Kidney epithelial cell (primary cell): ENCODE results near the gene ATF7IP. TPM values are rescaled to one million over a fixed set of nuclear protein-coding genes. Genes with fewer than 3 reads are reported as not detected.

Source experiments
- DNase-seq: peaks from one replicate; pipeline ENCODE4 v3.0.0-alpha.2; 2010; ENCODE audit warnings: low read depth
- H3K27me3 ChIP-seq: 2 replicates; pipeline ENCODE4 v1.6.0; 2011; ENCODE audit warnings: low read length; ENCODE audit not compliant: control insufficient read depth, insufficient read depth
- H3K36me3 ChIP-seq: 2 replicates; pipeline ENCODE4 v1.5.1; 2011; ENCODE audit warnings: low read length; ENCODE audit not compliant: control insufficient read depth, insufficient read depth
- H3K4me3 ChIP-seq: 2 replicates; pipeline ENCODE4 v1.5.1; 2011; ENCODE audit warnings: low read depth, mild to moderate bottlenecking, control low read depth, low read length
- total RNA-seq: library from RNA; depleted of rRNA; stranded (reverse); fragments of >200 nt; gene quantifications from 2 replicates; pipeline ENCODE4 v1.2.3, GENCODE V29; 2015
- TF ChIP-seq, protein P1 (sequence below): IDR thresholded peaks from 2 replicates; pipeline ENCODE4 v1.5.1; 2011; ENCODE audit warnings: mild to moderate bottlenecking, moderate library complexity, low read length, control low read depth, inconsistent platforms; ENCODE audit not compliant: insufficient read depth, poor library complexity, severe bottlenecking

The ATF7IP gene
- total RNA-seq, 1 donor from 2014 or later = 23.4 TPM

DNA sequence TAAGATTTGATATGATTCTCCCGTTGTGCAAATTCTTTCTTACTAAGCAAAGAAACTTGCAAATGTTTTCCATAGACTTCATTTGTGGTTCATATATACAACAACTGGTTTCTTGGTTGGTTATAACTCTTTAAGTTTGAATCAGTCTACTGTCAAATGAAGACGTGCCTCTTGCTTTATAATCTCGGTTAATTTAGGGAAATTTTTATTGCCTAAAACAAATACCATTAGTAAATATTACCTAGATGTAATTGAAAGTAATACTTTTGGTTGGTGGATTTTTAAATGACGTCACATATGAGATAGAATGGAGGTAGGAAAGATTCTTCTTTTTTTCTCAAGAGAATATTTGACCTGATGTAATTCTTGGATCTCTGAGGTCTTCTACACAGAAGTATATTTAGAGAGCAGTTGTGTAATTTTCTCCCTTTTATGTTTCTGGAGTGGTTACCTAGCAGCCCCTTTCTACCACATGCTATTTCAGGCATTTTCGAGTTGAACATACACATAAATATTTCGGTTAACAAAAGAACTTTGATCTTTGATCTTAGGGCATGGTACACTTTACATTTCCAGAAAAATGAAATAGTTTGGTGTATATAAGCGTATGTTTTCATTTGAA, 1.7 kb downstream of the ATF7IP start:
- Histone ChIP-seq H3K4me3 (peak overlapping the region; percentile 80), H3K27me3 (no peaks in the 10 kb centered on the region), H3K36me3 (no peaks in the 10 kb centered on the region)
- TF ChIP-seq, protein P1, sequence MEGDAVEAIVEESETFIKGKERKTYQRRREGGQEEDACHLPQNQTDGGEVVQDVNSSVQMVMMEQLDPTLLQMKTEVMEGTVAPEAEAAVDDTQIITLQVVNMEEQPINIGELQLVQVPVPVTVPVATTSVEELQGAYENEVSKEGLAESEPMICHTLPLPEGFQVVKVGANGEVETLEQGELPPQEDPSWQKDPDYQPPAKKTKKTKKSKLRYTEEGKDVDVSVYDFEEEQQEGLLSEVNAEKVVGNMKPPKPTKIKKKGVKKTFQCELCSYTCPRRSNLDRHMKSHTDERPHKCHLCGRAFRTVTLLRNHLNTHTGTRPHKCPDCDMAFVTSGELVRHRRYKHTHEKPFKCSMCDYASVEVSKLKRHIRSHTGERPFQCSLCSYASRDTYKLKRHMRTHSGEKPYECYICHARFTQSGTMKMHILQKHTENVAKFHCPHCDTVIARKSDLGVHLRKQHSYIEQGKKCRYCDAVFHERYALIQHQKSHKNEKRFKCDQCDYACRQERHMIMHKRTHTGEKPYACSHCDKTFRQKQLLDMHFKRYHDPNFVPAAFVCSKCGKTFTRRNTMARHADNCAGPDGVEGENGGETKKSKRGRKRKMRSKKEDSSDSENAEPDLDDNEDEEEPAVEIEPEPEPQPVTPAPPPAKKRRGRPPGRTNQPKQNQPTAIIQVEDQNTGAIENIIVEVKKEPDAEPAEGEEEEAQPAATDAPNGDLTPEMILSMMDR = no peak
- DNase-seq = no peak

DNA sequence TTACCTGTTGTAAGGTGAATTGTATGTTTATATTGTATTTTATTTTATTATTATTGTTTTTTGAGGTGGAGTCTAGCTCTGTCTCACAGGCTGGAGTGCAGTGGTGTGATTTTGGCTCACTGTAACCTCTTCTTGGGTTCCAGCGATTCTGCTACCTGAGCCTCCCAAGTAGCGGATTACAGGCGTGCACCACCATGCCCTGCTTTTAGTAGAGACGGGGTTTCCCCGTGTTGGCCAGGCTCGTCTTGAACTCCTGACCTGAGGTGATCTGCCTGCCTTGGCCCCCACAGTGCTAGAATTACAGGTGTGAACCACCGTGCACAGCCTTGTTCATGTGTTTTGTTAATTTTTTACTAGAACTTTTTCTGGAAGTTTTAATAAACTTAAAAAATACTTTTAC, 3.8 kb downstream of the ATF7IP start:
- no peak for DNase-seq
- Histone ChIP-seq H3K4me3 (no peak overlapping the region), H3K36me3 (no peaks in the 10 kb centered on the region), H3K27me3 (no peaks in the 10 kb centered on the region)
- TF ChIP-seq, protein P1 = no peak

DNA sequence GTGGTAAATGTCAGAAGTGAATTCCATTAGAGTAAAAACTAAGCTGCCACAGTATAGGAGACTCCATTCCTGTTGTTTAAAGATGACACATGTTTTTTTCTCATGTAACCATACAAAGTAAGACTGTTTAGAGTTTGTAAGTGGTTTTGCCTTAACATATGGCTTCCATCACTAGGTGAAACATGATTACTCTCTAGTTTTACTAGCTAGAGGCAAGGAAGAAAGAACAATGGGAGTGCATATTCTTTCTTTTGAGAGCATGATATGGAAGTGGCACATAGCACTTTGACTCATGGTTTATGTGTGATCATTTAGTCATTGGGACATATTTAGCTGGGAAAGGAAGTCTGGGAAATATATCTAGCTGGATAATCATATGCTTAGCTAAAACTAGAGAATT, 7.7 kb downstream of the ATF7IP start:
- no peaks in the 10 kb centered on the region for H3K27me3 ChIP-seq
- TF ChIP-seq, protein P1 = no peak
- no peak overlapping the region for H3K4me3 ChIP-seq
- no peaks in the 10 kb centered on the region for H3K36me3 ChIP-seq
- DNase-seq = no peak

DNA sequence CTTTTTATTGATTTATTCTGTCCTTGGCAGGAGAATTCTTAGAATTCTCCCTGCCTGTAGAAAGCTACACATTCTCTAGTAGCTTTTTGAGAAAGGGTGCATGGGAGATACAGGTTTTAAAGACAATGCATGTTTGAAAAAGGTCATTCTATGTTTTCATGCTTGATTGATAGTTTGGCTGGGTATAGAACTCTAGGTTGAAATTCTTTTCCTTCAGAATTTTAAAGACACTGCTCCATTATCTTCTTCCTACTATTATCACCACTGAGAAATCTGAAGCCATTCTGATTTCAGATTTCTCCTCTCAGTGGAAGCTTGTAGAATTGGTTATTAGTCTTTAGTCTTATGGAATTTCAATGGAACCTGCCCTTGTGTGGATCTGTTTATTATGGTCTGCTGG, 14.0 kb downstream of the ATF7IP start:
- DNase-seq = no peak
- no peaks in the 10 kb centered on the region for H3K36me3 ChIP-seq
- H3K4me3 ChIP-seq = no peak overlapping the region
- no peaks in the 10 kb centered on the region for H3K27me3 ChIP-seq
- TF ChIP-seq, protein P1 = no peak

DNA sequence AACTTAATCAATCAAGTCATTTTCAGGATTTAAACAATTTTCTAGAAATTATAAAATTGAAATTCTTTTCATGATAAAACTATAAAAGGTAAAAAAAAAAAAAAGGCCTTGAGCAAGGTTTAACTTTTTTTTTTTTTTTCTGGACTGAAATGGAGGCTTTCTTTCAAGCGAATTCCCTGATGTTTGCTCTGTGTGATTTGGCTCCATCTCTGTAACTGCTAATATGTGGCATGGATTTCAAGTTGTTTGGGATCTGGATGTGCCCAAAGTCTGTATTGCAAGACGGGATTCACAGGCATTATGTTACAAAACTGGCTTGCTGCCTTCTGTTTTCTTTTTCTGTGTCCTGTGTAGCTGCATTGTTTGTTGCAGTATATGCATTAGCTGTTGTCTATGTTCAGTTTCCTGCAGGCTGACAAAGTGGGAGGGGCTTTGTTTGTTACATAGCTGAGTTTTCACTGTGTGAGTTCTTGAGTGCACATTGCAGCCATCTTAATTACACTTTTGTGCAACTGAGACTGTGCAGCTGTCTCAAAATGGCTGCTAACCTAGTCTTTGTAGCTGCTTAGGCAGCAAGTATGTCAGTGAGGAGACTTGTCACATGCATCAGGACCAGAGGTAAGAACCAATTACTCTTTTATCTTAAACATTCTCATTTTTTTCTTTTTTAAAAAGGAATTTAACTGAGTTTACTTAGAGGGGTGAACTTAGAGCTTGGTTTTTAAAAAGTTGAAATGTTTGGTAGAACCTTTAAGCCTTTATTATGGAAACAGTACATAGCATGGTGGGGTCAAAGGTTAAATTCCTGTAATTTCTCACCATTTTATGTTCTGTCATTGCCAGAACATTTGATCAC, 19.5 kb downstream of the ATF7IP start:
- TF ChIP-seq, protein P1 = no peak
- Histone ChIP-seq H3K4me3 (peak overlapping the region; percentile 23), H3K27me3 (no peaks in the 10 kb centered on the region), H3K36me3 (no peaks in the 10 kb centered on the region)
- DNase-seq = peak; percentile 72
